HTERT RPE-1 (cell line): ENCODE measurements around the gene SAMD11.

Source experiments
- in situ Hi-C: fragments of 300-500 bp; cut with MboI; formaldehyde crosslinking; loops from 4 replicates; pipeline ENCODE4 v1.14.3; 2020; ENCODE audit warnings: low sequenced_read_pairs

The SAMD11 gene

GRCh38 chr1:904310-904950 lies 19.3 kb upstream of the SAMD11 start:
- in situ Hi-C loops: no loop called here

DNA sequence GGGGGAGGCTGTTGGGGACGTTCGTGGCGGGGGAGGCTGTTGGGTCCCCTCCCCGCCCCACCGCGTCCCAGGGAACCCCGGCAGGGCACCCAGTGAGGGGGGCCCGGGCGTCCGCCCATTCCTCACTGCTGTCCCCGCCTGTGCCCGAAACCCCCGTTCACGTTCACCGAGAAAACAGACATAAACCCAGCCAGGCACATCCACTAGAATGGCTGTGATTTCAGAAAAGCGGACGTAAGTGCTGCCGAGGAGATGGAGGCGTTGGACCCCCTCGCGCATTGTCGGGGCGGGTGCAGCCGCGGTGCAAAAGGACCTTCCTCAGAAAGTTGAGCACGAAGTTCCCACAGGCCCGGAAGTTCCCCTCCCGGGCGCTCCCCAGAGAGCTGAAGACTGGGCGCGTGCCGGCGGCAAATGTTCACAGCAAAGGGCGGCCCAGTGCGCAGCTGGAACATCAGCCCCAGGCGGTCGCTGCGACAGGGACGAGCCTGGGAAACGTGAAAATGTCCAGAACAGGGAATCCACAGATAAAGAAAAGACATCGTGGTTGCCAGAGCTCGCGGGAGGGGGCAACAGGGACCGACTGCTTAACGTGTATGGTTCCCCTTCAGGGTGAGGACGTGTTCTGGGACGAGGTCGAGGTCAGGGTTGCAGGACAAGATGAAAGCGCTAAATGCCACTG lies 18.5 kb upstream of the SAMD11 start:
- in situ Hi-C loops: no loop called here

DNA sequence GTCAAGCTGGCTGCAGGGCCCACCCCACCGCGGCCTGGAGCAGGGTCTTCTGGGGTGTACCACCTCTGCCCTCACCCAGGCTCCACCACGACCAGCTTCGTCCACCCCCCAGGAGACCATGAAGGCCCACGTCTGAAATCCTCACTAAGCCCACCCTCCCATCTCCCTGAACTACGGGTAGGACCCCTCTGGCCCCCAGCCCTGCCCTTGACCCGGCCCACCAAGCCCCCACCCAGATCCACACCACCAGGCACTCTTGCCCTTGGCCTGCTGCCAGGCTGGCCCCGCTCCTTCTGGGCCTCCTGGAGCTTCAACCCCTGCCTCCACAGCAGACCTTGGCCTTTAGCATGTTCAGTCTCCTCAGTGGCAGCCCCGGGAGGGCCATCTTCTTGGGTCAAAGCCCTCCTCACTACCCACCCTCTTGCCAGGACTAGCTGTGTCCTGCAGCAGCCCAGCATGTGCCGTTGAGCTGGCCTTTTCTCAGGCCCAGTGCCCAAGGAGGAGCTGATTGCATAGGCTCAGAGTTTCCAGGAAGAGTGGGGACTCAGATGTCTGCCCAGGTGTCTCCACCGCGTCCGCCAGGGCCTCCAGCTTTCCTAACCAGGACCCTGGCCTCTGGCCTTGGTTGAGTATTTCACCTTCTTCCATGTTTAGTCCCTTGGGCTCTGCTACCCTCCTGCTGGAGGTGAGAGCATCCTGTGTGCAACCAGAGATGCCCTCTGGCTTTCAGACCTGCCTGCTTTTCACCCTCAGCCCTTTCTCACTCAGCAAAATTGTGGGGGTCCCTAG lies 17.7 kb upstream of the SAMD11 start:
- in situ Hi-C loops: no loop called here

- in situ Hi-C loops: no loop called here
Measured at GRCh38 chr1:906600-907420, 16.9 kb upstream of the SAMD11 start.

DNA sequence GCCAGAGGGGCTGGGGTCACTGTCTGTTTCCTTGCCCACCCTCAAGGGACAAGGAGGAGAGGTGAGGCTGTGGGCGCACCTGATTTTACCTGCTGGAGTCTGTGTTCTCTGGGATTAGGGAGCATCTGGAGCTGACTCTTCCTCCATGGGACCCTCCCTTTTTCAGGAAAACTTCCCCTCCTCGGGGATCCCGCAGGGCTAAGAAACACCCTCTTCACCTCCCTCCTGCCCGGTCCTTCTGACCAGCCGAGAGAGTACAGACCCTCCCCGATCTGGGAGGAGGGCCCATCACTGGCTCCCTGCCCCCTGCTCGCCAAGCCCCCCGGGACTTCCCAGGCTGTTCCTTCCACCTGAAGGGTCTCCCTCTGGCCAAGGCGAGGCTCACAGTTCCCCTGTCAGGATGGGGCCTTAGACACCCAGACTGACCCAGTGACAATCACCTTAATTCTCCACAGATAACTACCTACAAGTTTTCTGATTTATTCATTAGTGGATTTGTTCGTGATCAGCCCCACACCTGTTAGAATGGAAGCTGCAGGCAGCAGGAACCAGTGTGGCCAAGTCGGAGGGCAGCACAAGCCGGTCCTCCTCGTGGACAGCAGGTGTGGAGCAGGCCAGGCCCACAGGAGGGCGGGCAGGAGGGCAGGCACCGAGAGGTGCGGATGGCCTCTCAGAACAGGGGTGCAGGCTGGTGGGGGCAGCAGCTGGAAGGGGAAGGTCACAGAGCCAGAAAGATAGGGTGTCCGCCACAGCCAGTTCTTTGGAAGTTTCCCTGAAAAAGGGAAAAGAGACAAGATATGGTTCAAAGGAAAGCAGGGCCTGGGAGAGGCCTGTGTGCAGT lies 15.9 kb upstream of the SAMD11 start:
- in situ Hi-C loops: no loop called here

DNA sequence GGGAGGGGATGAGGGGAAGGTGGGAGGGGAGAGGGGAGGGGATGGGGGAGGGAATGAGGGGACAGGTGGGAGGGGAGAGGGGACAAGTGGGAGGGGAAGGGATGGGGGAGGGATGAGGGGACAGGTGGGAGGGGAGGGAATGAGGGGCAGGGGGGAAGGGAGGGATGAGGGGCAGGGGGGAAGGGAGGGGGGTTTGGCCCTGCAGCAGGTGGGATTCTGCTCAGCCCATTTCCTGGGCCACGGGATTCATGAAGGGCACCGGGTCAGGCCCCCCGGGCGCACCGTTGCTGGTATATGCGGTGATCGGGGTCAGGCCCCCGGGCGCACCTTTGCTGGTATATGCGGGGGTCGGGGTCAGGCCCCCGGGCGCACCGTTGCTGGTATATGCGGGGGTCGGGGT lies 15.1 kb upstream of the SAMD11 start:
- in situ Hi-C loops: no loop called here

DNA sequence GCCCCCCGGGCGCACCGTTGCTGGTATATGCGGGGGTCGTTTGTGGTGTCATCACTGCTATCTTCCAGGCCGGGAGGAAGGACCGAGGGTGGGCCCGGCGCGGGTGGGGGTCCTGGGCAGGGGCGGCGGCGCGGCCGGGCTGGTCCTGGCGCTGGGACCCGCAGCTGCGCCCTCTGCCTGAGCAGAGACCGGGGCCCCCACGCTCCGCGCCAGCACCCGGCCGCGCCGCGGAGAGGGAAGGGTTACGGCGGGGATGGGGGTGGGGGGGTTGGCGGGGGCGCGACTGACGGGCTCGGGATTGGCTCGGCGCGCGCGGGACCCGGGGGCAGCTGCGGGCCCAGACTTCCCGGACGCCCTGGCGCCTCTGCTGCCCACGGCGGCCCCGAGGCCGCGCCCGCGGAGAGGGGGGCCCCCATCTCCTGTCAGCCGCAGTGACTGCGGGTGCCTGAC lies 13.8 kb upstream of the SAMD11 start:
- in situ Hi-C loops: no loop called here

DNA sequence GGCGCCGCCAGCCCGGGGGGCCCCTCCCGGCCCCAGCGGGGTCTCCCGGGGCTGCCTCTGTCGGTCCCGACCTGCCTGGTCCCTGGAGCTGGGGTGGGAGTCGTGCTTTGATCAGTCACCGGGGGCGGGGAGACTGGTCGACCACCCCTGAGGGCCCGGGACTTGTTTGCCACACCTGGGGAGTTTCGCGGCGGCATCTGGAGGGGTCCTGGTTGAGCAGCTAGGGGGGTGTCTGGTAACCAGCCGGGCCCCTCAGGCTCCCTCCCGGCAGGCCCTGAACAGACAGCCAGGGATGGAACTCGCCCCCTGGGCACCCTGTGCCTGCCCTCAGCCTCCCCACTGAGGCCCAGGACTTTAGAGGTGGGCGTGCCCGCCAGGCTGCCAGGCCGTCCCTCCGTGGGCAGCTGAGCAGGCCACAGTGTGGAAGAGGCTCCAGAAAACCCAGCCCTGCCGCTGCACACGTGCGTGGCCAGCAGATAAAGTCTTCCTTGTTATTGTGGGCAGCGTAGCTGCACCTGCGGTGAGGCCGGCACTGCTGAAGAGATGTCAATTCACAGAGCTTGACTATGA lies 13.3 kb upstream of the SAMD11 start:
- in situ Hi-C loops: no loop called here

DNA sequence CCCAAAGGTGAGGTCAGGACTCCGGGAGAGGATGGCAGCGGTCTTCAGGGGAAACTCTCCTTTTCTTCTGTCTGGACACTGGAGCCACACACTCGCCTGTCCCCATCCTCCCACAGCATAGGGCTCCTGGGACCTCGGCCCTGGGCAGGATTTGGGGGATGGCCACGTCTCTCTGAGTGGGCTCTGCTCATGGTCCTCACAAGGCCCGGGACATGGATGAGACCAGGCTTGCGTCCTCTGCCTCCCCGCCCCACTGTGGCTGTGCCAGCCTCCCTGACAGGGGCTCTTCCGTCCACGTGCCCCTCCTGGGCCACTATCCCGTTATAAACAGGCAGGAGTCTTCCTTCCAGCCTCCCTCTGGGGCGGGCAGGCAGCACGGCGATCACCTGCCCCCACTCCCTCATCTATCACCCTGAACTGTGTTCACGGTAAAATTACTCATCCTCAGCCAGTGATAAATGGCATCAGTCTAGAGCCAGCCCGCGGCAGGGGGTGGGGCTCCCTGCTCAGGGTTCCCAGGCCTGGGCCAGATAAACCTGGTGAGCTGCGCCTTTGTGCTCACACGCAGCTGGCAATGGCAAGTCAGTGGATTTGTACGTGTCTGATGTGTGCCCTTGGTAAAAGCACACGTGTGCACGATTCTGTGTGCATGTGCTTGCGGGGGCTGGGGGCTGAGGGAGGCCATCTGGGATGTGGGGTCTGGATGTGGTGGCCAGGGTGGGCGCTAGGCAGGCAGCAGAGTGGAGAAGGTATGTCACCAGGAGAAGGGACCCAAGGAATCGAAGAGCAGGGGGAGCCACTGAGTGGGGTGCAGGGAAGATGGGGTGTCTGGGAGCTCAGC lies 12.6 kb upstream of the SAMD11 start:
- in situ Hi-C loops: no loop called here

- in situ Hi-C loops: no loop called here
Measured at GRCh38 chr1:911875-912739, 11.6 kb upstream of the SAMD11 start.

DNA sequence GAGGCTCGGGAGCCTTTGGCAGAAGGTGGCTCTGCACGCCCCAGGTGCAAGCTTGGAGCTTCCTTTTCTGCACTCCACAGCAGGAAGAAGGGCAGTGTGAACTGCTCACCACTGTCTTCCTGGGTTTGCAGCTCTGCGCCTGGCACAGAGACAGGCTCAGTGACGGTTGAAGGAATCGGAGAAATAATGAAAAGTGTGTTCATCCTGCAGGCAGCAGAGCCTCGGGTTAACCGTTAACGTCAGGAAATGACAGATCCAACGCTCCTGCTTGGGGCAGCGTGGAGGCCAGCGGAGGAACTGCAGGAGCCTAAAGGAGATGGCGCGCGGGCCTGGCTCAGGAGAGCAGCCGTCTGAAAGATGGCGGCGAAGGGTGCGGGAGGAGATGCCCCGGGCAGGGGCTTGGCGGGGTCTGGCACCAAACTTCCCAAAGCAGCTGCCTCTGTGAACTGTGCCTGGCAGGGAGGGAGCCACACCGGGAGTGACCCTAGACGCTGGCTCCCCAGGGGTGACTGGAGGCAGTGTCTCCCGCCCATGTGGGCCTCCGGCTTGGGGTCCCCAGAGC lies 10.9 kb upstream of the SAMD11 start:
- in situ Hi-C loops: no loop called here

DNA sequence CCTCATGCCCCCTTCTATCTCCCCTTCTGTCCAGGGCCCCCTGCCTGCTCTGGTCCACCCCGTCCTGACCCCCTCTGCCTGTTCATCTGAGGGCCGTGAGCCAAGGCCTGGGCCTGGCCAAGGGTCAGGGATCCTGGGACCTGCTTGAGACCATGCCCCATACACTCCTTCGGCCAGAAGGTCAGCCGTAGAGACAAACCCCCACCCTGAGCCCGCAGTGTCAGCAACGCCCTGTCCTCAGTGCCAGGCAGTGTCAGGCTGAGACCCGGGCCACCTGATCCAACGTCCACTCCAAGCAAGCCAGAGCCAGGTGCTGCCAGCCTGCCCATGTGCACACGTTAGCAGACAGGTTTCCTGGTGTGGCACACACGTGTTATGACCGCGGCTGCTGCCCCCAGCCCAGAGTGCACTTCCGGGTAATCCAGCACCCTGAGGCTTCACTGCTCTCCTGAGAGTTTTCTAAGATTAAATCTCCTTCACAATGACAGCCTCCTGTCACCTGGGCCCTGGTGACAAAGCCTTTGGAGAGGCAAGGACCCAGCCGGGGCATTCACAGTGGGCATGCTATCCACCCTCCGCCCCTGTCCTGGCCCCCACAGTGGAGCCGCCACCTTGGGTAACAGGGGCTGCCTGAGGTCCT lies 10.1 kb upstream of the SAMD11 start:
- in situ Hi-C loops: no loop called here

GRCh38 chr1:914131-914890 lies 9.4 kb upstream of the SAMD11 start:
- in situ Hi-C loops: no loop called here

DNA sequence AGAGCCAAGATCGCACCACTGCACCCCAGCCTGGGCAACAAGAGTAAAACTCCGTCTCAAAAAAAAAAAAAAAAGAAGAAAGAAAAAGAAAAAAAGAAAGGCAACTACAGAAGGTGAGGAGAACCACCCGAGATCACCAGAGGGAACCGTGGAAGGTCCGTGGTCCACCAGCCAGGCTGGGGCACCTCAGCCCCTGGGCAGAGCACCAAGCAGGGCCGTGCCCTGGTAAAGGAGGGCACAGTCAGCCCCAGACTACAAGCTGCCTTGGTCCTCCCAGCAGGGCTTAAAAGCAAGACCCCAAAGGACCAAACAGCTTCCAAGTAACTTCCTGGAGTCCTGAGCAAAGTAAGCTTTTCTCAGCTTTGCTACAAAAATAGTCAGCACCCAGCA lies 8.8 kb upstream of the SAMD11 start:
- in situ Hi-C loops: no loop called here

DNA sequence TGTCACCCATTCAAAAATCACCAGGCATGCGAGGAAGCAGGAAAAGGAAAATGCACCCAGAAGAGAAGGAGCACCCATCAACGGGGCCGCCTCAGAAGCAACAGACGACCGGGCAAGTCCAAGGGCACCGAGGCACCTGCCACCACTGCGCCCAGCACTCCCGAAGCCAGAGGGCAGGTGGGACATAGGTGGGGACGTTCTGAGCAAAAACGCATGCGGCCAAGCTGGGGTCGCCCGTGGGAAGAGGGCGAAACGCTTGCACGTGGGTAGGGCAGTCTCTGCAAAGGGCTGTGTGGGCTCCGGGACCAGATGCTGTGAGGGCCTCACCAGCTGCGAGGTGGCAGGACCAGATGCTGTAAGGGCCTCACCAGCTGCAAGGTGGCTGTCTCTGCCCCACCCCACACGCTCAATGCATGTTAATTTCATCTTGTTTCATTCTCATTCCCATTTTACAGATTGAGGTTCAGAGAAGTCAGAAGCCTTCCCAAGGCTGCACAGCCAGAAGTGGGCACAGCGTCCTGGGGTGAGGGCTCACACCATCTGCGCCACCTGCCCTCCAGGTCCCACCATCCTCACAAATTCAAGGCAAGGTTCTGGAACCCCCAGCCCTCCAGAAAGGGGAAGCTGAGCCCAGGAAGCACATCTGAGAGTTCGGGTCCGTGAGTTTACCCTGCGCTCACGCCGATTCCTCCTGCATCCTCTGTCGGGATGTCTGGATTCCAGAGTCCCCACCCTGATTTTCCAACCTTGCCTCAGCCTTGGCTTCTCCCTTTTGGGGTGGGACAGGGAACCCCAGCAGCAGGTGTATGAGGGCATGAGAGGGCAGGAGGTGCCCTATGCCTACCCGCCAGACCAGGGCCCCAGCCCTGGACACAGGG lies 8.2 kb upstream of the SAMD11 start:
- in situ Hi-C loops: no loop called here
